GM06990 (cell line): ENCODE measurements around the gene TM7SF3.

Experiments used
- DNase-seq: peaks from one replicate; pipeline ENCODE4 v3.0.0-alpha.2; 2011; ENCODE audit not compliant: insufficient read length; ENCODE audit errors: extremely low read depth
- H3K27me3 ChIP-seq: replicated peaks from 2 replicates; pipeline ENCODE4 v1.6.0; 2011; ENCODE audit warnings: low read length; ENCODE audit not compliant: control insufficient read depth, insufficient read depth
- H3K36me3 ChIP-seq: 2 replicates; pipeline ENCODE4 v1.5.1; 2011; ENCODE audit warnings: low read length; ENCODE audit not compliant: control insufficient read depth, insufficient read depth
- H3K4me3 ChIP-seq: replicated peaks from 2 replicates; pipeline ENCODE4 v1.5.1; 2011; ENCODE audit warnings: low read depth, mild to moderate bottlenecking, control low read depth, low read length
- CTCF ChIP-seq: IDR thresholded peaks from 2 replicates; pipeline ENCODE4 v1.5.1; 2011; ENCODE audit warnings: low read length, control low read depth, mild to moderate bottlenecking, inconsistent platforms; ENCODE audit not compliant: insufficient read depth, poor library complexity, severe bottlenecking

TM7SF3 gene

GRCh38 chr12:27034607-27035293 lies 20.6 kb upstream of the TM7SF3 start:
- DNase-seq, result no peak
- peaks cover 5% of the 10 kb centered on the region for H3K36me3 ChIP-seq
- TF ChIP-seq CTCF, result no peak
- H3K4me3 ChIP-seq, result no peak overlapping the region
- no peaks in the 10 kb centered on the region for H3K27me3 ChIP-seq

- no peak for DNase-seq
- TF ChIP-seq CTCF, result no peak
- H3K27me3 ChIP-seq, result no peaks in the 10 kb centered on the region
- H3K4me3 ChIP-seq, result no peak overlapping the region
- peaks cover 10% of the 10 kb centered on the region for H3K36me3 ChIP-seq
These were observed 18.5 kb upstream of the TM7SF3 start for GRCh38 chr12:27032679-27033078.

DNA sequence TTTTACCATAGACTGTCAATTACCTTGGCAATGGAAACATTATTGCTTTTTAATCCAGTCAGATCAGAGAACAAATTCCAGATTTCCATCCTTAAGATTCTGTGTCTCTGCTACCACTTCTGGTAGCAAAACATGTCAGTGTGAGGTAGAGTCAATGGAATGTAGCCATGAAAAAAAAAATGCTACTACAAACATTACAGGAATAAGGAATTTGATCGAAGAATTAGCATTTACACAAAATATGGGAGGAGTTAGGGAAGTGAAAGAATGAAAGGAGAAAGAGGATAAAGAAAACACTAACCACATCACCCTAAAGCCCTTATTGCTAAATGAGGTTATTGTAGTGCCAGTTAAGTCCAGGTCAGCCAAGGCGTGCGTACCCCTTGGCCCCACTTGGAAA lies 17.3 kb upstream of the TM7SF3 start:
- Histone ChIP-seq H3K27me3 (no peaks in the 10 kb centered on the region), H3K36me3 (peaks cover 10% of the 10 kb centered on the region), H3K4me3 (no peak overlapping the region)
- TF ChIP-seq CTCF, result no peak
- DNase-seq, result no peak

- H3K36me3 ChIP-seq, result peaks cover 4% of the 10 kb centered on the region
- TF ChIP-seq CTCF, result no peak
These were observed 12.1 kb upstream of the TM7SF3 start for GRCh38 chr12:27026257-27026656.

GRCh38 chr12:27025116-27025515 lies 10.9 kb upstream of the TM7SF3 start:
- Histone ChIP-seq H3K27me3 (no peaks in the 10 kb centered on the region), H3K36me3 (peaks cover 4% of the 10 kb centered on the region), H3K4me3 (no peak overlapping the region)
- DNase-seq, result no peak
- TF ChIP-seq CTCF, result no peak

More at GRCh38 chr12:27026257-27026656, 12.1 kb upstream of the TM7SF3 start:
- Histone ChIP-seq H3K4me3 (no peak overlapping the region), H3K27me3 (no peaks in the 10 kb centered on the region)
- DNase-seq, result no peak

- H3K27me3 ChIP-seq, result no peaks in the 10 kb centered on the region
- H3K4me3 ChIP-seq, result no peak overlapping the region
- peaks cover 4% of the 10 kb centered on the region for H3K36me3 ChIP-seq
- DNase-seq, result no peak
- no peak for TF ChIP-seq CTCF
These were observed 10.1 kb upstream of the TM7SF3 start for GRCh38 chr12:27024291-27024690.
